GM21619 (cell line): ENCODE results near the gene BPIFA1.

ENCODE experiments used
- ATAC-seq: cut with Tn5 transposase; IDR thresholded peaks from one replicate; pipeline ENCODE4 v1.9.1; 2021; ENCODE audit not compliant: unreplicated experiment

Gene BPIFA1

GRCh38 chr20:33235696-33236095 is at the start of gene BPIFA1:
TSS of gene BPIFA1 (plus strand) at chr20:33235996. CDS start at chr20:33237712, 1,716 bp downstream.
- no peak for ATAC-seq

- no peak for ATAC-seq
Measured at GRCh38 chr20:33187491-33187890, 48.3 kb upstream of the BPIFA1 start.

GRCh38 chr20:33188421-33188820 is 47.4 kb upstream of the BPIFA1 start:
- ATAC-seq, result no peak

- no peak for ATAC-seq
Measured at GRCh38 chr20:33191484-33191883, 44.3 kb upstream of the BPIFA1 start.

GRCh38 chr20:33191955-33192354 is 43.8 kb upstream of the BPIFA1 start:
- no peak for ATAC-seq

GRCh38 chr20:33192912-33193501 is 42.8 kb upstream of the BPIFA1 start:
- ATAC-seq, result no peak

GRCh38 chr20:33199026-33199425 is 36.8 kb upstream of the BPIFA1 start:
- ATAC-seq, result no peak

GRCh38 chr20:33202451-33202850 is 33.3 kb upstream of the BPIFA1 start:
- ATAC-seq, result no peak

- ATAC-seq, result no peak
Measured at GRCh38 chr20:33203444-33203843, 32.4 kb upstream of the BPIFA1 start.

- no peak for ATAC-seq
Measured at GRCh38 chr20:33209789-33210188, 26.0 kb upstream of the BPIFA1 start.

GRCh38 chr20:33210371-33210770 is 25.4 kb upstream of the BPIFA1 start:
- ATAC-seq, result no peak

GRCh38 chr20:33211817-33212424 is 23.9 kb upstream of the BPIFA1 start:
- ATAC-seq, result no peak

- ATAC-seq, result no peak
Measured at GRCh38 chr20:33217052-33217451, 18.7 kb upstream of the BPIFA1 start, which contains the start of gene BPIFA3. TSS of gene BPIFA3 (plus strand) at chr20:33217352. CDS start at chr20:33217537, 185 bp downstream.

- ATAC-seq, result no peak
Measured at GRCh38 chr20:33224399-33224798, 11.4 kb upstream of the BPIFA1 start.

GRCh38 chr20:33229843-33230242 is 6.0 kb upstream of the BPIFA1 start:
- no peak for ATAC-seq

- no peak for ATAC-seq
Measured at GRCh38 chr20:33231237-33231636, 4.6 kb upstream of the BPIFA1 start.

GRCh38 chr20:33232486-33233072 is 3.2 kb upstream of the BPIFA1 start:
- ATAC-seq, result no peak

- no peak for ATAC-seq
Measured at GRCh38 chr20:33233129-33233774, 2.5 kb upstream of the BPIFA1 start.

GRCh38 chr20:33234050-33234449 is 1.7 kb upstream of the BPIFA1 start:
- no peak for ATAC-seq

- ATAC-seq, result no peak
Measured at GRCh38 chr20:33236351-33236750, 555 bp downstream of the BPIFA1 start.

GRCh38 chr20:33237989-33238388 is 2.2 kb downstream of the BPIFA1 start:
- ATAC-seq, result no peak

GRCh38 chr20:33239418-33239817 is 3.6 kb downstream of the BPIFA1 start:
- no peak for ATAC-seq
